Raji (cell line): ENCODE measurements around the gene SPATA21.

Source experiments
- POLR2A ChIP-seq: IDR thresholded peaks from 2 replicates; pipeline ENCODE4 v1.6.1; 2011; ENCODE audit warnings: low read depth, low read length, control low read depth; ENCODE audit not compliant: insufficient read depth

The SPATA21 gene

GRCh38 chr1:16392740-16393569 lies 44.3 kb downstream of the SPATA21 start:
- TF ChIP-seq POLR2A: no peak

- no peak for TF ChIP-seq POLR2A
Observed at GRCh38 chr1:16391411-16391810, 45.8 kb downstream of the SPATA21 start.

- TF ChIP-seq POLR2A: no peak
Observed at GRCh38 chr1:16387201-16388188, 49.7 kb downstream of the SPATA21 start.

GRCh38 chr1:16386454-16387113 lies 50.6 kb downstream of the SPATA21 start:
- no peak for TF ChIP-seq POLR2A

GRCh38 chr1:16385659-16386453 lies 51.4 kb downstream of the SPATA21 start:
- TF ChIP-seq POLR2A: no peak

GRCh38 chr1:16383888-16384287 lies 53.3 kb downstream of the SPATA21 start:
- TF ChIP-seq POLR2A: no peak

GRCh38 chr1:16380868-16381267 lies 56.4 kb downstream of the SPATA21 start:
- no peak for TF ChIP-seq POLR2A

GRCh38 chr1:16378443-16378842 lies 58.8 kb downstream of the SPATA21 start:
- TF ChIP-seq POLR2A: no peak

GRCh38 chr1:16376971-16377370 lies 60.3 kb downstream of the SPATA21 start:
- no peak for TF ChIP-seq POLR2A

- TF ChIP-seq POLR2A: no peak
Observed at GRCh38 chr1:16375521-16376340, 61.5 kb downstream of the SPATA21 start.

- no peak for TF ChIP-seq POLR2A
Observed at GRCh38 chr1:16374266-16374665, 63.0 kb downstream of the SPATA21 start.

GRCh38 chr1:16372535-16373285 lies 64.5 kb downstream of the SPATA21 start:
- no peak for TF ChIP-seq POLR2A

GRCh38 chr1:16371725-16372124 lies 65.5 kb downstream of the SPATA21 start:
- no peak for TF ChIP-seq POLR2A
